GM21528 (cell line): ENCODE measurements around the gene ATP6V0C.

ENCODE experiments used
- ATAC-seq: cut with Tn5 transposase; IDR thresholded peaks from one replicate; pipeline ENCODE4 v1.9.1; 2021; ENCODE audit warnings: mild to moderate bottlenecking, moderate library complexity; ENCODE audit not compliant: unreplicated experiment, low FRiP score

The ATP6V0C gene

GRCh38 chr16:2513405-2514332 lies at the start of gene ATP6V0C:
Gene ATP6V0C (plus strand): TSS chr16:2513952. CDS start chr16:2514104, 152 bp downstream.
- ATAC-seq: peak; percentile 63

GRCh38 chr16:2464333-2464732 lies 49.4 kb upstream of the ATP6V0C start:
- no peak for ATAC-seq

GRCh38 chr16:2465653-2466415 lies 47.9 kb upstream of the ATP6V0C start:
- no peak for ATAC-seq

GRCh38 chr16:2466667-2467527 lies 46.9 kb upstream of the ATP6V0C start:
- no peak for ATAC-seq

- ATAC-seq: no peak
Measured at GRCh38 chr16:2467528-2468232, 46.1 kb upstream of the ATP6V0C start.

- no peak for ATAC-seq
Measured at GRCh38 chr16:2468233-2468724, 45.5 kb upstream of the ATP6V0C start.

- ATAC-seq: no peak
Measured at GRCh38 chr16:2468725-2469398, 44.9 kb upstream of the ATP6V0C start.

GRCh38 chr16:2469399-2470233 lies 44.1 kb upstream of the ATP6V0C start:
- ATAC-seq: no peak

- no peak for ATAC-seq
Measured at GRCh38 chr16:2470234-2470601, 43.5 kb upstream of the ATP6V0C start.

GRCh38 chr16:2470603-2471015 lies 43.1 kb upstream of the ATP6V0C start:
- ATAC-seq: no peak

GRCh38 chr16:2471016-2471652 lies 42.6 kb upstream of the ATP6V0C start, which contains the start of gene NTN3:
Gene NTN3 (plus strand): TSS chr16:2471297. CDS start chr16:2471702, 405 bp downstream.
- no peak for ATAC-seq

GRCh38 chr16:2471653-2472487 lies 41.9 kb upstream of the ATP6V0C start:
- no peak for ATAC-seq

- no peak for ATAC-seq
Measured at GRCh38 chr16:2472488-2472864, 41.3 kb upstream of the ATP6V0C start.

- no peak for ATAC-seq
Measured at GRCh38 chr16:2472885-2473445, 40.8 kb upstream of the ATP6V0C start.

- no peak for ATAC-seq
Measured at GRCh38 chr16:2473446-2473926, 40.3 kb upstream of the ATP6V0C start.
